Smooth muscle cell (in vitro differentiated cells): ENCODE results near the gene ENAH. TPM values are rescaled to one million over a fixed set of nuclear protein-coding genes. Genes with fewer than 3 reads are reported as not detected.

Source experiments
- DNase-seq: peaks from one replicate; lab custom pipeline; 2025; ENCODE audit not compliant: unreplicated experiment; lab: John Stamatoyannopoulos, UW
- H2AFZ ChIP-seq: fragments of 200-600 bp; sonication (generic); 2 replicates; pipeline ENCODE4 v1.6.0; 2016; ENCODE audit warnings: antibody characterized with exemption, low read depth, mild to moderate bottlenecking
- H3F3A ChIP-seq: fragments of 200-600 bp; sonication (generic); 2 replicates; pipeline ENCODE4 v1.6.0; 2017; ENCODE audit warnings: antibody characterized with exemption, low read depth
- H3K27ac ChIP-seq: fragments of 200-600 bp; sonication (generic); 2 replicates; pipeline ENCODE4 v1.5.1; 2016; ENCODE audit warnings: low read depth, mild to moderate bottlenecking
- H3K27me3 ChIP-seq: fragments of 200-600 bp; sonication (generic); 2 replicates; pipeline ENCODE4 v1.6.1; 2016; ENCODE audit warnings: low read depth, mild to moderate bottlenecking
- H3K36me3 ChIP-seq: fragments of 200-600 bp; sonication (generic); 2 replicates; pipeline ENCODE4 v1.5.1; 2016; ENCODE audit warnings: low read depth
- H3K4me1 ChIP-seq: fragments of 200-600 bp; sonication (generic); 2 replicates; pipeline ENCODE4 v1.5.1; 2016; ENCODE audit warnings: low read depth
- H3K4me2 ChIP-seq: fragments of 200-600 bp; sonication (generic); 2 replicates; pipeline ENCODE4 v1.6.0; 2016; ENCODE audit warnings: mild to moderate bottlenecking
- H3K4me3 ChIP-seq: fragments of 200-600 bp; sonication (generic); 2 replicates; pipeline ENCODE4 v1.5.1; 2016; ENCODE audit warnings: mild to moderate bottlenecking
- H3K79me2 ChIP-seq: fragments of 200-600 bp; sonication (generic); 2 replicates; pipeline ENCODE4 v1.6.0; 2016; ENCODE audit warnings: low read depth, mild to moderate bottlenecking
- H3K9ac ChIP-seq: fragments of 200-600 bp; sonication (generic); 2 replicates; pipeline ENCODE4 v1.6.0; 2016; ENCODE audit warnings: low read depth
- H3K9me3 ChIP-seq: fragments of 200-600 bp; sonication (generic); replicated peaks from 2 replicates; pipeline ENCODE4 v1.5.1; 2016; ENCODE audit warnings: low read depth
- H4K20me1 ChIP-seq: fragments of 200-600 bp; sonication (generic); 2 replicates; pipeline ENCODE4 v1.6.0; 2016; ENCODE audit warnings: low read depth
- WGBS: methylation state at CpG from one replicate; pipeline ENCODE4 v1.1.7; 2016; ENCODE audit warnings: low lambda C conversion rate; 5-methylcytosine and 5-hydroxymethylcytosine counted together
- polyA plus RNA-seq: library from polyadenylated mRNA; unstranded; fragments of >200 nt; fragmentation: Nextera tagmentation; extraction: Ambion mirVana; gene quantifications from 2 replicates; pipeline ENCODE4 v1.2.1, GENCODE V29; 2016
- total RNA-seq: library from RNA; depleted of rRNA; stranded (reverse); fragments of >200 nt; gene quantifications from 2 replicates; pipeline ENCODE4 v1.2.3, GENCODE V29; 2014
- TF ChIP-seq, protein P1 (sequence below): fragments of 200-600 bp; sonication (generic); IDR thresholded peaks from 2 replicates; pipeline ENCODE4 v1.5.1; 2017; ENCODE audit warnings: borderline replicate concordance, mild to moderate bottlenecking, antibody characterized with exemption; ENCODE audit not compliant: insufficient read depth, poor library complexity, severe bottlenecking

The ENAH gene
- total and polyA plus RNA-seq, 2 experiments from 2014 or later: 39.3 to 147 TPM

DNA sequence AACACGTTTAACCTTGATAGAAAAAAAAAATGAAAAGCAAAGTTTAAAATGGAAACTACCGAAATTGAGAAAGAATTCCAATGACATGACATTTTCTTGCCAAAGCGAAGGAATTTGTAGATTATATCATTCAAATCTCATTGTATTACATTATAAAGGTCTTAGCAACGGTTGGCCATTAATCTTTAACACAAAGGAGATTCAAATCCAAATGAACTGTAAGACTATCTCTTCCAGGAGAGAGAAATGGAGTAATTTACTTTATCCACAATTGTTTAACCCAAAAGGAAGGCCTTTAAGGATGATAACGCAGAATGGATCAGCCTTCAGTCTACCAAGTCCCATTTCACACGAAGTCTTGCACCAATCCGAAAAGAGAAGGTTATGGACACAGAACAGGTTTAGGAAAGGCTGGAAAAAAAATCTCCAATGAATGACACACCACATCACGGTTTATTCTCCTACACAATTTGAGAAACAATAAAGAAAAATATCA lies 1.5 kb downstream of the ENAH start:
- H2AFZ ChIP-seq: no peak overlapping the region

DNA sequence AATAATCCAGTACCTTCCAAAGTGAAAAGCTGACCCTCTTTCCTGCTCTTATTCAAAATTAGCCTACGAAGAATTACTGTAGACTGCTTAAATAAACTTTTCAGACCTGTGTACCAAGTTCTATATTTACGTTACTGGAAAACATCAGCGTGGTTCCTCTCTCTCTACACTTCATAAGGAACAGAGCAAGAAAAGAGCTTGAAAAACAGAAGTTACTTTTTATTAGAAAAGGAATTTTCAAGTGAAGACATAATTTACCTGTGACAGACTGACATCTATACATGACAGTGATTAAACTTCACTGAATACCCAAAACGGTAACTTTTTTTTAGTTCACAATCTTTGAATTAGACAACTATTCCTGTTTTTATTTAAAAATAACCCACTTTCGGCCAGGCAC lies 2.7 kb downstream of the ENAH start:
- Histone ChIP-seq H2AFZ (no peak overlapping the region), H3F3A (peaks cover 14% of the 10 kb centered on the region), H4K20me1 (peaks cover 72% of the 10 kb centered on the region), H3K36me3 (no peaks in the 10 kb centered on the region), H3K9me3 (no peaks in the 10 kb centered on the region), H3K27ac (peak overlapping the region; percentile 99), H3K27me3 (no peaks in the 10 kb centered on the region), H3K4me1 (peaks cover 22% of the 10 kb centered on the region), H3K4me2 (peak overlapping the region; percentile 99), H3K79me2 (peaks cover 76% of the 10 kb centered on the region), H3K9ac (peak overlapping the region; percentile 92), H3K4me3 (peak overlapping the region; percentile 98)
- 48% methylated on average over 5 of the region's 5 CpGs for WGBS
- TF ChIP-seq, protein P1, sequence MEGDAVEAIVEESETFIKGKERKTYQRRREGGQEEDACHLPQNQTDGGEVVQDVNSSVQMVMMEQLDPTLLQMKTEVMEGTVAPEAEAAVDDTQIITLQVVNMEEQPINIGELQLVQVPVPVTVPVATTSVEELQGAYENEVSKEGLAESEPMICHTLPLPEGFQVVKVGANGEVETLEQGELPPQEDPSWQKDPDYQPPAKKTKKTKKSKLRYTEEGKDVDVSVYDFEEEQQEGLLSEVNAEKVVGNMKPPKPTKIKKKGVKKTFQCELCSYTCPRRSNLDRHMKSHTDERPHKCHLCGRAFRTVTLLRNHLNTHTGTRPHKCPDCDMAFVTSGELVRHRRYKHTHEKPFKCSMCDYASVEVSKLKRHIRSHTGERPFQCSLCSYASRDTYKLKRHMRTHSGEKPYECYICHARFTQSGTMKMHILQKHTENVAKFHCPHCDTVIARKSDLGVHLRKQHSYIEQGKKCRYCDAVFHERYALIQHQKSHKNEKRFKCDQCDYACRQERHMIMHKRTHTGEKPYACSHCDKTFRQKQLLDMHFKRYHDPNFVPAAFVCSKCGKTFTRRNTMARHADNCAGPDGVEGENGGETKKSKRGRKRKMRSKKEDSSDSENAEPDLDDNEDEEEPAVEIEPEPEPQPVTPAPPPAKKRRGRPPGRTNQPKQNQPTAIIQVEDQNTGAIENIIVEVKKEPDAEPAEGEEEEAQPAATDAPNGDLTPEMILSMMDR: no peak
- DNase-seq: no peak

More for the DNA sequence above, 1.5 kb downstream of the ENAH start:
- WGBS: 2% methylated on average over 8 of the region's 8 CpGs
- Histone ChIP-seq H3K36me3 (no peaks in the 10 kb centered on the region), H3K9me3 (no peaks in the 10 kb centered on the region), H3K4me2 (peak overlapping the region; percentile 99), H3K4me1 (peaks cover 22% of the 10 kb centered on the region), H3F3A (peaks cover 22% of the 10 kb centered on the region), H3K27me3 (no peaks in the 10 kb centered on the region), H4K20me1 (peaks cover 59% of the 10 kb centered on the region), H3K79me2 (peaks cover 63% of the 10 kb centered on the region), H3K9ac (peak overlapping the region; percentile 92), H3K4me3 (peak overlapping the region; percentile 98), H3K27ac (peak overlapping the region; percentile 99)
- TF ChIP-seq, protein P1: no peak
- DNase-seq: no peak

DNA sequence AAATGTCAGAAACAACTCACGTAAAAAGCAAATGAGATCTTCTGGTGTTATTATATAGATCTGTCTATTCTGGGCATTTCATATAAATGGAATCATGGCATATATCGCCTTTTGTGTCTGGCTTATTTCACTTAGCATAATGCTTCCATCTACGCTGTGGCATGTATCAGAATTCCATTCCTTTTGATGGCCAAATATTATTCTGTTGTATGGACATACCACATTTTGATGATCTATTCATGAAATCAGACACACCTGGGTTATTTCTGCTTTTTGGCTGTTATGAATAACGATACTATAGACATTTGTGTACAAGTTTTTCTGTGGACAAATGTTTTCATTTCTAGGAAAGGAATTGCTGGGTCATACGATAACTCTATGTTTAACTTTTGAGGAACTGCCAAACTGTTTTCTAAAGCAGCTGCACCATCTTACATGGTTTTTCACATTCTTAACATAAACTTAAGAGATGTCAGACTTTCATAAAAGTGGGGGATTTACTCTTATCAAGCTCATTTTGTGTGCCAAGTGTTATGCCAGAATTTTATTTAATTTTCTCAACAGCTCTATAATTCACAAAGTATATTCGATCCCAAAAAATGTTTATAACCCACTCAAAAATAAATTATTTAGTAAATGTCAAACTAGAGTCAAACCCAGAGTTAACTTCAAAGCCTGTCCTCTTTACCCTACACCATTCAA lies 7.6 kb downstream of the ENAH start:
- Histone ChIP-seq H3K9ac (no peak overlapping the region), H3K27me3 (no peaks in the 10 kb centered on the region), H3F3A (no peaks in the 10 kb centered on the region), H3K4me1 (peaks cover 20% of the 10 kb centered on the region), H3K9me3 (no peaks in the 10 kb centered on the region), H3K27ac (peak overlapping the region; percentile 53), H3K4me3 (no peak overlapping the region), H3K4me2 (peak overlapping the region; percentile 40), H3K36me3 (no peaks in the 10 kb centered on the region), H3K79me2 (peaks cover 100% of the 10 kb centered on the region), H4K20me1 (peaks cover 99% of the 10 kb centered on the region), H2AFZ (no peak overlapping the region)
- WGBS: 91% methylated on average over 6 of the region's 6 CpGs
- TF ChIP-seq, protein P1: no peak
- no peak for DNase-seq

DNA sequence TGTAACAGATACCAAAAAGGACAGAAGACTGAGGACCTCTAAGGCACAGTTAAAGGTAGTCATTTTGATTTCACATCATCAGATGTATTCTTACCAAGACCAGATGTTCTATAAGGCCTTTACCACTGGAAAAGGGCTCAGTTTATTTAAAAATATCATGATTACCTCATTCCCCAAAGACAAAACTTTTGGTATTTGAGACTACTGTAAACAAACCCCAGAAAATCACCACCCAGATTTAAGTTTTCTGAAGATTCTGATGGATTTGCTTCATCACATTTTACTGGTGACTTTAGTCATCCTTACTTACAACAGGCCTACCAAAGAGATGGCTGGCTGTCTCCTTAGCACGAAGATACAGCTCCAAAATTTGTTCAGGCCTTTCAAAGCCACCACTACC lies 8.3 kb downstream of the ENAH start:
- H3K36me3 ChIP-seq: no peaks in the 10 kb centered on the region
- no peak overlapping the region for H2AFZ ChIP-seq
- no peaks in the 10 kb centered on the region for H3K9me3 ChIP-seq
- peaks cover 14% of the 10 kb centered on the region for H3K4me1 ChIP-seq
- peaks cover 99% of the 10 kb centered on the region for H4K20me1 ChIP-seq
- peak overlapping the region; percentile 40 for H3K4me2 ChIP-seq
- H3K27ac ChIP-seq: peak overlapping the region; percentile 53
- H3K9ac ChIP-seq: no peak overlapping the region
- no peaks in the 10 kb centered on the region for H3K27me3 ChIP-seq
- H3K4me3 ChIP-seq: no peak overlapping the region
- no peaks in the 10 kb centered on the region for H3F3A ChIP-seq
- 69% methylated on average over 1 of the region's 1 CpG for WGBS
- TF ChIP-seq, protein P1: no peak
- no peak for DNase-seq
- H3K79me2 ChIP-seq: peaks cover 100% of the 10 kb centered on the region
